NCI-H526 treated with DMSO at 0.1 percent for 48 hours (cell line): ENCODE results near the gene CAMSAP3.

ENCODE experiments used
- DNase-seq: peaks from one replicate; lab custom pipeline; 2025; lab: John Stamatoyannopoulos, UW

The CAMSAP3 gene

GRCh38 chr19:7612282-7613274 is 16.9 kb downstream of the CAMSAP3 start:
- no peak for DNase-seq

- no peak for DNase-seq
Measured at GRCh38 chr19:7614859-7615741, 19.4 kb downstream of the CAMSAP3 start.

- DNase-seq: no peak
Measured at GRCh38 chr19:7617172-7617571, 21.5 kb downstream of the CAMSAP3 start.

- no peak for DNase-seq
Measured at GRCh38 chr19:7617735-7618134, 22.1 kb downstream of the CAMSAP3 start.

- DNase-seq: no peak
Measured at GRCh38 chr19:7618348-7618747, 22.7 kb downstream of the CAMSAP3 start.

- no peak for DNase-seq
Measured at GRCh38 chr19:7618771-7619510, 23.3 kb downstream of the CAMSAP3 start.

- no peak for DNase-seq
Measured at GRCh38 chr19:7619671-7620441, 24.2 kb downstream of the CAMSAP3 start.

- no peak for DNase-seq
Measured at GRCh38 chr19:7620442-7621412, 25.1 kb downstream of the CAMSAP3 start.

- DNase-seq: no peak
Measured at GRCh38 chr19:7622933-7623685, 27.4 kb downstream of the CAMSAP3 start.

GRCh38 chr19:7623725-7624603 is 28.3 kb downstream of the CAMSAP3 start:
- DNase-seq: no peak

- DNase-seq: no peak
Measured at GRCh38 chr19:7624810-7625209, 29.1 kb downstream of the CAMSAP3 start.

- DNase-seq: no peak
Measured at GRCh38 chr19:7625763-7626372, 30.2 kb downstream of the CAMSAP3 start.

GRCh38 chr19:7627166-7627565 is 31.5 kb downstream of the CAMSAP3 start:
- no peak for DNase-seq

GRCh38 chr19:7628589-7629311 is 33.1 kb downstream of the CAMSAP3 start:
- DNase-seq: no peak

- peak; percentile 93 for DNase-seq
Measured at GRCh38 chr19:7629347-7630054, 33.8 kb downstream of the CAMSAP3 start, which contains the start of the genes PET100 and XAB2. TSS of gene PET100 (plus strand) at chr19:7629793. CDS start at chr19:7629834, 41 bp downstream. TSS of gene XAB2 (minus strand) at chr19:7629545. CDS start at chr19:7629527, 18 bp downstream.

- no peak for DNase-seq
Measured at GRCh38 chr19:7631577-7631976, 35.9 kb downstream of the CAMSAP3 start.
